Neural cell (in vitro differentiated cells): ENCODE results near the gene MPO. TPM values are rescaled to one million over a fixed set of nuclear protein-coding genes. Genes with fewer than 3 reads are reported as not detected.

Source experiments
- H2AFZ ChIP-seq: fragments of 200-600, 300-800 bp; sonication (generic), shearing (Covaris generic); 2 replicates; pipeline ENCODE4 v1.6.0; 2014; ENCODE audit warnings: low read depth, mild to moderate bottlenecking, antibody characterized with exemption, low read length, moderate library complexity
- H3F3A ChIP-seq: fragments of 200-600 bp; shearing (Covaris generic); 2 replicates; pipeline ENCODE4 v1.6.1; 2016; ENCODE audit warnings: mild to moderate bottlenecking, moderate library complexity, mixed read lengths, antibody characterized with exemption, low read length; ENCODE audit not compliant: insufficient read depth, poor library complexity, severe bottlenecking
- H3K27ac ChIP-seq: fragments of 200-600, 300-800 bp; sonication (generic), shearing (Covaris generic); 2 replicates; pipeline ENCODE4 v1.5.1; 2014; ENCODE audit warnings: mild to moderate bottlenecking, low read length, moderate library complexity
- H3K27me3 ChIP-seq: fragments of 300-800, 200-600 bp; sonication (generic), shearing (Covaris generic); 2 replicates; pipeline ENCODE4 v1.6.0; 2014; ENCODE audit warnings: mild to moderate bottlenecking, low read depth, low read length, moderate library complexity; ENCODE audit not compliant: insufficient read depth
- H3K36me3 ChIP-seq: fragments of 300-800, 200-600 bp; sonication (generic), shearing (Covaris generic); 2 replicates; pipeline ENCODE4 v1.5.1; 2014; ENCODE audit warnings: mild to moderate bottlenecking, antibody characterized with exemption, low read length, moderate library complexity; ENCODE audit not compliant: insufficient read depth
- H3K4me2 ChIP-seq: fragments of 300-800, 200-600 bp; sonication (generic), shearing (Covaris generic); 2 replicates; pipeline ENCODE4 v1.6.0; 2014; ENCODE audit warnings: mild to moderate bottlenecking, low read length
- H3K4me3 ChIP-seq: fragments of 300-800, 200-600 bp; sonication (generic), shearing (Covaris generic); 2 replicates; pipeline ENCODE4 v1.5.1; 2014; ENCODE audit warnings: mild to moderate bottlenecking, low read length, moderate library complexity
- H3K79me2 ChIP-seq: fragments of 200-600 bp; shearing (Covaris generic); replicated peaks from 2 replicates; pipeline ENCODE4 v1.6.0; 2014; ENCODE audit warnings: mild to moderate bottlenecking, low read length, moderate library complexity; ENCODE audit not compliant: insufficient read depth
- H3K9ac ChIP-seq: fragments of 300-800, 200-600 bp; sonication (generic), shearing (Covaris generic); 2 replicates; pipeline ENCODE4 v1.6.1; 2016; ENCODE audit warnings: mild to moderate bottlenecking, low read length, mixed read lengths
- H3K9me2 ChIP-seq: fragments of 200-600 bp; shearing (Covaris generic); 2 replicates; pipeline ENCODE4 v1.6.1; 2016; ENCODE audit warnings: mild to moderate bottlenecking, low read length, mixed read lengths; ENCODE audit not compliant: insufficient read depth
- H3K9me3 ChIP-seq: fragments of 200-600, 300-800 bp; sonication (generic), shearing (Covaris generic); 2 replicates; pipeline ENCODE4 v1.6.1; 2016; ENCODE audit warnings: mild to moderate bottlenecking, mixed run types, low read length, moderate library complexity, mixed read lengths
- H4K20me1 ChIP-seq: fragments of 200-600 bp; shearing (Covaris generic); 2 replicates; pipeline ENCODE4 v1.6.1; 2016; ENCODE audit warnings: mild to moderate bottlenecking, mixed run types; ENCODE audit not compliant: insufficient read depth
- CTCF ChIP-seq: fragments of 450-650 bp; IDR thresholded peaks from 2 replicates; pipeline ENCODE4 v1.5.1; 2014; ENCODE audit warnings: antibody characterized with exemption, mild to moderate bottlenecking, moderate library complexity; ENCODE audit not compliant: poor library complexity, severe bottlenecking
- EP300 ChIP-seq: fragments of 450-650 bp; conservative IDR thresholded peaks from 2 replicates; pipeline ENCODE4 v1.6.1; 2014; ENCODE audit warnings: antibody characterized with exemption, mild to moderate bottlenecking, moderate library complexity; ENCODE audit not compliant: poor library complexity, severe bottlenecking
- EZH2 ChIP-seq: fragments of 200-600, 300-800 bp; shearing (Covaris generic), sonication (generic); IDR thresholded peaks from 2 replicates; pipeline ENCODE4 v1.6.1; 2014; ENCODE audit warnings: antibody characterized with exemption, low read length, borderline replicate concordance, mild to moderate bottlenecking; ENCODE audit not compliant: insufficient read depth, poor library complexity, severe bottlenecking
- MXI1 ChIP-seq: fragments of 450-650 bp; conservative IDR thresholded peaks from 2 replicates; pipeline ENCODE4 v1.6.1; 2014; ENCODE audit warnings: antibody characterized with exemption, mild to moderate bottlenecking; ENCODE audit not compliant: poor library complexity, severe bottlenecking
- POLR2AphosphoS5 ChIP-seq: IDR thresholded peaks from 2 replicates; pipeline ENCODE4 v1.6.1; 2012
- RAD21 ChIP-seq: fragments of 450-650 bp; conservative IDR thresholded peaks from 2 replicates; pipeline ENCODE4 v1.6.1; 2014; ENCODE audit warnings: antibody characterized with exemption, mild to moderate bottlenecking, moderate library complexity
- REST ChIP-seq: IDR thresholded peaks from 2 replicates; pipeline ENCODE4 v1.6.1; 2012; ENCODE audit warnings: borderline replicate concordance
- SMC3 ChIP-seq: fragments of 450-650 bp; conservative IDR thresholded peaks from 2 replicates; pipeline ENCODE4 v1.6.1; 2014; ENCODE audit warnings: antibody characterized with exemption, mild to moderate bottlenecking, moderate library complexity; ENCODE audit not compliant: poor library complexity
- TAF1 ChIP-seq: IDR thresholded peaks from 2 replicates; pipeline ENCODE4 v1.6.1; 2012; ENCODE audit warnings: low read depth
- polyA plus RNA-seq: library from polyadenylated mRNA; depleted of rRNA; stranded (reverse); fragments of >200 nt; gene quantifications from 2 replicates; pipeline ENCODE4 v1.2.3, GENCODE V29; 2014

The MPO gene
- polyA plus RNA-seq, 1 donor from 2014 or later = not detected

GRCh38 chr17:58310511-58311428 lies 30.0 kb upstream of the MPO start:
- Histone ChIP-seq H3K9me3 (no peaks in the 10 kb centered on the region), H3K4me2 (no peak overlapping the region), H3K36me3 (no peaks in the 10 kb centered on the region), H3K79me2 (no peaks in the 10 kb centered on the region), H3K4me3 (no peak overlapping the region), H3K9ac (no peak overlapping the region), H3F3A (no peaks in the 10 kb centered on the region), H4K20me1 (no peaks in the 10 kb centered on the region), H3K9me2 (no peaks in the 10 kb centered on the region), H3K27ac (no peak overlapping the region), H2AFZ (no peak overlapping the region), H3K27me3 (no peaks in the 10 kb centered on the region)
- TF ChIP-seq CTCF = no peak

- Histone ChIP-seq H3K36me3 (no peaks in the 10 kb centered on the region), H3K27me3 (no peaks in the 10 kb centered on the region), H3F3A (no peaks in the 10 kb centered on the region)
Measured at GRCh38 chr17:58309918-58310259, 29.2 kb upstream of the MPO start.

More at GRCh38 chr17:58309918-58310259, 29.2 kb upstream of the MPO start:
- H3K27ac ChIP-seq = no peak overlapping the region
- H3K9me2 ChIP-seq = no peaks in the 10 kb centered on the region
- no peak overlapping the region for H2AFZ ChIP-seq
- H3K79me2 ChIP-seq = no peaks in the 10 kb centered on the region
- no peak overlapping the region for H3K4me3 ChIP-seq
- H4K20me1 ChIP-seq = no peaks in the 10 kb centered on the region
- TF ChIP-seq EZH2 (no peak), SMC3 (no peak), CTCF (no peak), MXI1 (no peak), TAF1 (no peak), EP300 (no peak), POLR2AphosphoS5 (no peak), RAD21 (no peak), REST (no peak)
- no peaks in the 10 kb centered on the region for H3K9me3 ChIP-seq
- H3K9ac ChIP-seq = no peak overlapping the region
- H3K4me2 ChIP-seq = no peak overlapping the region
